HepG2 (cell line): ENCODE results near the gene CRADD. TPM values are rescaled to one million over a fixed set of nuclear protein-coding genes. Genes with fewer than 3 reads are reported as not detected.

Source experiments
- ATAC-seq: fragments of 200-7000 bp; cut with Tn5 transposase; 3 replicates; pipeline ENCODE4 v1.9.1; 2020; ENCODE audit warnings: mild to moderate bottlenecking, moderate library complexity
- BruUV-seq: library from RNA; stranded (reverse); fragments of 400-500 nt; replicated peaks from 2 replicates; lab custom pipeline; 2021; lab: Mats Ljungman, UMichigan
- CTCF ChIA-PET: fragments of 300-600 bp; formaldehyde crosslinking; extraction: SDS; loops from one replicate; lab custom pipeline; 2021; ENCODE audit warnings: low total read pairs, inconsistent platforms, low intra/inter-chr PET ratio; lab: Yijun Ruan, JAX
- POLR2A ChIA-PET: fragments of 350-600 bp; sonication (Branson Sonifier 250); formaldehyde crosslinking; loops from one replicate; lab custom pipeline; 2020; ENCODE audit warnings: antibody characterized with exemption, inconsistent platforms; lab: Yijun Ruan, JAX
- DNase-seq: peaks from one replicate; pipeline ENCODE4 v3.0.0-alpha.2; 2015; ENCODE audit warnings: low spot score
- FAIRE-seq: peaks from 3 replicates; lab custom pipeline; 2011; peaks lifted over from hg19 to GRCh38; lab: Jason Lieb, UNC
- H2AFZ ChIP-seq: one replicate; pipeline ENCODE4 v1.6.1; 2011; ENCODE audit warnings: low read length, inconsistent platforms
- H3K27ac ChIP-seq: fragments of 300-600 bp; 3 replicates; pipeline ENCODE4 v1.8.0; 2011; ENCODE audit warnings: mixed run types, mild to moderate bottlenecking, mixed read lengths, low read length, inconsistent platforms; ENCODE audit not compliant: insufficient read depth; ENCODE audit errors: extremely low read length
- H3K27me3 ChIP-seq, 2 experiments: fragments of 200-600 bp in 1 of 2; 2 replicates in 1 of 2; 3 replicates in 1 of 2; pipeline versions ENCODE4 v1.6.0 to v1.8.0; 2011; ENCODE audit warnings: low read length in 2 of 2, mild to moderate bottlenecking in 2 of 2, moderate library complexity in 2 of 2, inconsistent platforms in 1 of 2; ENCODE audit not compliant: insufficient read depth in 2 of 2, control insufficient read depth in 1 of 2
- H3K36me3 ChIP-seq, 2 experiments: fragments of 200-600 bp in 1 of 2; replicated peaks in 1 of 2; 2 replicates in 1 of 2; 3 replicates in 1 of 2; pipeline versions ENCODE4 v1.5.1 to v1.8.0; 2011; ENCODE audit warnings: low read length in 2 of 2, inconsistent platforms in 1 of 2; ENCODE audit not compliant: insufficient read depth in 2 of 2, control insufficient read depth in 1 of 2
- H3K4me1 ChIP-seq: 2 replicates; pipeline ENCODE4 v1.5.1; 2012; ENCODE audit warnings: low read length, inconsistent platforms; ENCODE audit not compliant: insufficient read depth
- H3K4me2 ChIP-seq: 2 replicates; pipeline ENCODE4 v1.6.0; 2011; ENCODE audit warnings: low read depth, low read length, inconsistent platforms
- H3K4me3 ChIP-seq, 3 experiments: fragments of 200-600 bp in 1 of 3; sonication (generic), shearing (Covaris generic) in 1 of 3; replicated peaks in 1 of 3; 2 replicates each; pipeline ENCODE4 v1.5.1; 2011 to 2016; ENCODE audit warnings: low read length in 3 of 3, inconsistent platforms in 2 of 3, low read depth in 2 of 3, mild to moderate bottlenecking in 2 of 3, control low read depth in 1 of 3, mixed read lengths in 1 of 3; ENCODE audit not compliant: insufficient read depth in 1 of 3
- H3K79me2 ChIP-seq: one replicate; pipeline ENCODE4 v1.6.1; 2011; ENCODE audit warnings: low read length, inconsistent platforms; ENCODE audit not compliant: insufficient read depth
- H3K9ac ChIP-seq: 2 replicates; pipeline ENCODE4 v1.6.0; 2011; ENCODE audit warnings: mild to moderate bottlenecking, low read depth, low read length, inconsistent platforms; ENCODE audit not compliant: insufficient read depth
- H3K9me3 ChIP-seq: 2 replicates; pipeline ENCODE4 v1.5.1; 2012; ENCODE audit warnings: mild to moderate bottlenecking, low read length
- H4K20me1 ChIP-seq: 2 replicates; pipeline ENCODE4 v1.6.0; 2011; ENCODE audit warnings: inconsistent platforms, mild to moderate bottlenecking, low read length, moderate library complexity; ENCODE audit not compliant: insufficient read depth
- PHF5A ChIP-seq: IDR thresholded peaks from one replicate; pipeline ENCODE4 v1.6.1; 2018; ENCODE audit warnings: low read depth, missing genetic modification reagents; ENCODE audit not compliant: unreplicated experiment
- SMC3 ChIP-seq: IDR thresholded peaks from 2 replicates; pipeline ENCODE4 v1.6.1; 2011; ENCODE audit warnings: low read length, improper control_type of control experiment
- SRF ChIP-seq: IDR thresholded peaks from 2 replicates; pipeline ENCODE4 v1.6.1; 2011; ENCODE audit warnings: mild to moderate bottlenecking, low read depth, low read length, moderate library complexity
- TBP ChIP-seq: sonication (generic); formaldehyde crosslinking; IDR thresholded peaks from 2 replicates; pipeline ENCODE4 v1.5.0; 2020; ENCODE audit warnings: missing genetic modification reagents
- TP53 ChIP-seq: sonication (generic); formaldehyde crosslinking; conservative IDR thresholded peaks from 2 replicates; pipeline ENCODE4 v1.4.0; 2020; ENCODE audit warnings: missing genetic modification reagents
- ZMYM3 ChIP-seq: sonication (generic); formaldehyde crosslinking; IDR thresholded peaks from 2 replicates; pipeline ENCODE4 v1.5.1; 2020; ENCODE audit warnings: mild to moderate bottlenecking, missing genetic modification reagents
- ZNF18 ChIP-seq: sonication (generic); formaldehyde crosslinking; IDR thresholded peaks from 2 replicates; pipeline ENCODE4 v1.8.0; 2022; ENCODE audit warnings: mild to moderate bottlenecking, missing genetic modification reagents; ENCODE audit not compliant: insufficient replicate concordance
- ZNF296 ChIP-seq: sonication (generic); formaldehyde crosslinking; conservative IDR thresholded peaks from 2 replicates; pipeline ENCODE4 v1.5.0; 2020; ENCODE audit warnings: mild to moderate bottlenecking, missing genetic modification reagents
- ZNF317 ChIP-seq: sonication (generic); formaldehyde crosslinking; IDR thresholded peaks from 2 replicates; pipeline ENCODE4 v1.5.0; 2020; ENCODE audit warnings: mild to moderate bottlenecking, missing genetic modification reagents
- ZNF572 ChIP-seq: sonication (generic); formaldehyde crosslinking; IDR thresholded peaks from 2 replicates; pipeline ENCODE4 v1.5.1; 2020; ENCODE audit warnings: mild to moderate bottlenecking, missing genetic modification reagents
- WGBS: methylation state at CpG from one replicate; pipeline ENCODE4 v1.1.6; 2017; ENCODE audit warnings: low lambda C conversion rate; 5-methylcytosine and 5-hydroxymethylcytosine counted together
- in situ Hi-C: cut with HindIII; loops from 2 replicates; pipeline ENCODE4 v1.10.0; 2017; ENCODE audit warnings: low pct_unique_long_range_greater_than_20kb; ENCODE audit not compliant: extremely low pct_ligation_motif_present
- intact Hi-C: fragments of 100-400 bp; cut with micrococcal nuclease; formaldehyde crosslinking; loops from one replicate; pipeline ENCODE4 v1.10.0; 2022; ENCODE audit not compliant: unreplicated experiment
- polyA plus RNA-seq, 8 experiments: library from polyadenylated mRNA; depleted of rRNA in 3 of 8; stranded (reverse) in 7 of 8; unstranded in 1 of 8; fragments of >200 nt; fragmentation: Illumina TruSeq in 4 of 8; extraction: Trizol in 4 of 8; gene quantifications; 2 replicates each; pipeline versions ENCODE4 v1.2.1 to v1.2.3, GENCODE V29; 2011 to 2016; ENCODE audit warnings: low read depth in 4 of 8, missing spikeins in 1 of 8, mixed read lengths in 1 of 8; ENCODE audit not compliant: insufficient read depth in 1 of 8
- total RNA-seq, 5 experiments: library from RNA; depleted of rRNA; stranded (reverse); fragments of >200 nt; fragmentation: Illumina TruSeq; extraction: Trizol; gene quantifications; 2 replicates each; pipeline ENCODE4 v1.2.3, GENCODE V29; 2016; ENCODE audit warnings: low read depth in 1 of 5

The CRADD gene
- total and polyA plus RNA-seq, 2 of the 13 experiments (the other 11 are each of a cell fraction or from before 2014, with no cell fraction given), result 12.4 to 18.8 TPM

GRCh38 chr12:93750056-93750455 is 72.9 kb downstream of the CRADD start:
- POLR2A ChIA-PET, result no interaction called here

More at GRCh38 chr12:93750056-93750455, 72.9 kb downstream of the CRADD start:
- TF ChIP-seq TBP (CRISPR knock-in tag), result no peak
- no peak for TF ChIP-seq ZNF317 (CRISPR knock-in tag)
- no peak for TF ChIP-seq ZNF296 (CRISPR knock-in tag)
- TF ChIP-seq ZNF18, result no peak
- no peak for TF ChIP-seq ZMYM3 (CRISPR knock-in tag)
- no peak for TF ChIP-seq ZNF572 (CRISPR knock-in tag)
- no peak for TF ChIP-seq SRF
- TF ChIP-seq SMC3, result no peak
- TF ChIP-seq TP53 (CRISPR knock-in tag), result no peak
- no peak for TF ChIP-seq PHF5A
- FAIRE-seq (no peak), DNase-seq (no peak), ATAC-seq (no peak)
- Histone ChIP-seq H3K9ac (no peak overlapping the region), H4K20me1 (no peaks in the 10 kb centered on the region), H3K9me3 (peaks cover 8% of the 10 kb centered on the region; the same call in 1 of the 2 replicates), H3K79me2 (no peaks in the 10 kb centered on the region), H3K4me2 (no peak overlapping the region), H3K36me3 (no peaks in the 10 kb centered on the region), H3K4me3 (no peak overlapping the region), H2AFZ (no peak overlapping the region), H3K27ac (no peak overlapping the region), H3K4me1 (peaks cover 17% of the 10 kb centered on the region), H3K27me3 (no peaks in the 10 kb centered on the region)
- in situ Hi-C loops (no loop called here), intact Hi-C loops (no loop called here)
- 88% methylated on average over 6 of the region's 6 CpGs for WGBS
- CTCF ChIA-PET, result no interaction called here
- BruUV-seq, result no TSS peak
